GM23338 (cell line): ENCODE data around the gene NAA25. TPM values are rescaled to one million over a fixed set of nuclear protein-coding genes. Genes with fewer than 3 reads are reported as not detected.

Experiments used
- ATAC-seq: fragments of 200-7000 bp; cut with Tn5 transposase; 3 replicates; pipeline ENCODE4 v1.9.1; 2020
- DNase-seq: peaks from one replicate; pipeline ENCODE4 v3.0.0-alpha.2; 2015; ENCODE audit warnings: low spot score
- H2AFZ ChIP-seq: fragments of 200-600 bp; sonication (generic); 2 replicates; pipeline ENCODE4 v1.8.0; 2016; ENCODE audit warnings: antibody characterized with exemption, mild to moderate bottlenecking, moderate library complexity
- H3F3A ChIP-seq: fragments of 200-600 bp; sonication (generic); replicated peaks from 2 replicates; pipeline ENCODE4 v1.8.0; 2017; ENCODE audit warnings: antibody characterized with exemption, mixed run types, low read depth
- H3K27ac ChIP-seq: fragments of 200-600 bp; sonication (generic); 2 replicates; pipeline ENCODE4 v1.6.1; 2016; ENCODE audit warnings: low read depth
- H3K27me3 ChIP-seq: fragments of 200-600 bp; sonication (generic); 2 replicates; pipeline ENCODE4 v1.8.0; 2016; ENCODE audit warnings: mild to moderate bottlenecking, mixed run types, moderate library complexity; ENCODE audit not compliant: insufficient read depth
- H3K36me3 ChIP-seq: fragments of 200-600 bp; sonication (generic); 2 replicates; pipeline ENCODE4 v1.8.0; 2016; ENCODE audit warnings: mild to moderate bottlenecking; ENCODE audit not compliant: insufficient read depth
- H3K4me1 ChIP-seq: fragments of 200-600 bp; sonication (generic); 2 replicates; pipeline ENCODE4 v1.8.0; 2016; ENCODE audit warnings: mild to moderate bottlenecking, moderate library complexity; ENCODE audit not compliant: insufficient read depth
- H3K4me2 ChIP-seq: fragments of 200-600 bp; sonication (generic); 2 replicates; pipeline ENCODE4 v1.7.1; 2017; ENCODE audit warnings: mixed run types
- H3K4me3 ChIP-seq: fragments of 200-600 bp; sonication (generic); 2 replicates; pipeline ENCODE4 v1.6.1; 2016; ENCODE audit warnings: mixed run types
- H3K79me2 ChIP-seq: fragments of 200-600 bp; sonication (generic); replicated peaks from 2 replicates; pipeline ENCODE4 v1.8.0; 2017; ENCODE audit warnings: mild to moderate bottlenecking; ENCODE audit not compliant: insufficient read depth
- H3K9me2 ChIP-seq: fragments of 200-600 bp; sonication (generic); 2 replicates; pipeline ENCODE4 v1.8.0; 2017; ENCODE audit not compliant: insufficient read depth
- H4K20me1 ChIP-seq: fragments of 200-600 bp; sonication (generic); replicated peaks from 2 replicates; pipeline ENCODE4 v1.8.0; 2017; ENCODE audit warnings: mild to moderate bottlenecking; ENCODE audit not compliant: insufficient read depth
- H3K27ac Mint-ChIP-seq: 2 replicates; pipeline ENCODE4 v1.8.0; 2020; ENCODE audit warnings: inconsistent platforms, mild to moderate bottlenecking, moderate library complexity, mixed read lengths
- H3K27me3 Mint-ChIP-seq: 3 replicates; pipeline ENCODE4 v1.8.0; 2022; ENCODE audit warnings: low read depth, mild to moderate bottlenecking, moderate library complexity, mixed read lengths, inconsistent platforms; ENCODE audit not compliant: insufficient read depth, poor library complexity
- H3K36me3 Mint-ChIP-seq: 3 replicates; pipeline ENCODE4 v1.8.0; 2021; ENCODE audit warnings: low read depth, mild to moderate bottlenecking, inconsistent platforms, moderate library complexity, mixed read lengths
- H3K4me1 Mint-ChIP-seq: 3 replicates; pipeline ENCODE4 v1.8.0; 2020; ENCODE audit warnings: mild to moderate bottlenecking, inconsistent platforms, mixed read lengths
- H3K4me3 Mint-ChIP-seq: 3 replicates; pipeline ENCODE4 v1.8.0; 2021; ENCODE audit warnings: moderate library complexity, mild to moderate bottlenecking, inconsistent platforms, mixed read lengths
- H3K9me3 Mint-ChIP-seq: 3 replicates; pipeline ENCODE4 v1.8.0; 2020; ENCODE audit warnings: moderate library complexity, mild to moderate bottlenecking, inconsistent platforms, mixed read lengths
- CREB1 ChIP-seq: fragments of 250-450 bp; sonication (Bioruptor Pico); IDR thresholded peaks from 2 replicates; pipeline ENCODE4 v1.5.0; 2020; ENCODE audit warnings: low read depth, mild to moderate bottlenecking, moderate library complexity
- CTCF ChIP-seq, 2 experiments: fragments of 200-600 bp in 1 of 2; sonication (generic) in 1 of 2; conservative IDR thresholded peaks; 2 replicates each; pipeline versions ENCODE4 v1.5.1 to v1.6.1; 2016 to 2017; ENCODE audit warnings: antibody characterized with exemption in 2 of 2, low read depth in 2 of 2, mild to moderate bottlenecking in 2 of 2, moderate library complexity in 1 of 2
- EZH2phosphoT487 ChIP-seq: fragments of 200-600 bp; sonication (generic); IDR thresholded peaks from one replicate; pipeline ENCODE4 v1.8.1; 2018; ENCODE audit warnings: antibody characterized with exemption; ENCODE audit not compliant: unreplicated experiment
- JUNB ChIP-seq: IDR thresholded peaks from one replicate; pipeline ENCODE4 v1.6.1; 2016; ENCODE audit warnings: antibody characterized with exemption; ENCODE audit not compliant: unreplicated experiment
- NANOG ChIP-seq: IDR thresholded peaks from 2 replicates; pipeline ENCODE4 v1.6.1; 2016; ENCODE audit warnings: antibody characterized with exemption, borderline replicate concordance
- REST ChIP-seq: IDR thresholded peaks from one replicate; pipeline ENCODE4 v1.6.1; 2018; ENCODE audit warnings: antibody characterized with exemption; ENCODE audit not compliant: unreplicated experiment
- ZNF331 ChIP-seq: fragments of 250-450 bp; sonication (Bioruptor Pico); IDR thresholded peaks from 2 replicates; pipeline ENCODE4 v1.5.0; 2020; ENCODE audit warnings: low read depth, mild to moderate bottlenecking, moderate library complexity
- polyA plus RNA-seq: library from polyadenylated mRNA; unstranded; fragments of >200 nt; fragmentation: Nextera tagmentation; extraction: Ambion mirVana; gene quantifications from 2 replicates; pipeline ENCODE4 v1.2.1, GENCODE V29; 2016
- total RNA-seq: library from RNA; depleted of rRNA; stranded (reverse); fragments of >200 nt; shearing (Covaris generic); gene quantifications from 2 replicates; pipeline ENCODE4 v1.2.3, GENCODE V29; 2014

The NAA25 gene
- total and polyA plus RNA-seq, 2 experiments from 2014 or later = 49.0 to 55.1 TPM

- no peak for TF ChIP-seq REST
- TF ChIP-seq JUNB = no peak
- TF ChIP-seq CREB1 (CRISPR knock-in tag) = no peak
- TF ChIP-seq EZH2phosphoT487 = no peak
- no peak for TF ChIP-seq NANOG
- no peak for TF ChIP-seq CTCF (conservative IDR thresholded peaks at IDR 0.05; ENCODE audit: low read depth in 2 of 2)
Observed at GRCh38 chr12:112049351-112049750, 59.2 kb downstream of the NAA25 start (continued).

- ATAC-seq = no peak
- H3K36me3 Mint-ChIP-seq = peaks cover 88% of the 10 kb centered on the region
- H3K36me3 ChIP-seq = peaks cover 77% of the 10 kb centered on the region
Observed at GRCh38 chr12:112046003-112046402, 62.6 kb downstream of the NAA25 start.

More at GRCh38 chr12:112046003-112046402, 62.6 kb downstream of the NAA25 start:
- peaks cover 3% of the 10 kb centered on the region for H4K20me1 ChIP-seq
- H3F3A ChIP-seq = no peaks in the 10 kb centered on the region; the same call in 1 of the 2 replicates
- no peaks in the 10 kb centered on the region for H3K9me3 Mint-ChIP-seq
- H2AFZ ChIP-seq = no peak overlapping the region
- no peaks in the 10 kb centered on the region for H3K4me1 Mint-ChIP-seq
- no peak overlapping the region for H3K4me3 Mint-ChIP-seq
- H3K27me3 Mint-ChIP-seq = peaks cover 7% of the 10 kb centered on the region
- H3K4me1 ChIP-seq = no peaks in the 10 kb centered on the region
- TF ChIP-seq CTCF (conservative IDR thresholded peaks at IDR 0.05; ENCODE audit: low read depth in 2 of 2) (no peak), ZNF331 (CRISPR knock-in tag) (no peak), REST (no peak), EZH2phosphoT487 (no peak)
- no peak overlapping the region for H3K27ac ChIP-seq
- H3K4me3 ChIP-seq = no peak overlapping the region
- no peaks in the 10 kb centered on the region for H3K27me3 ChIP-seq
- no peak overlapping the region for H3K27ac Mint-ChIP-seq
- no peak for DNase-seq
- H3K4me2 ChIP-seq = no peak overlapping the region
- no peaks in the 10 kb centered on the region for H3K9me2 ChIP-seq
- peaks cover 6% of the 10 kb centered on the region; the same call in 1 of the 2 replicates for H3K79me2 ChIP-seq
